ENCODE measurements around the gene MUC5B. TPM values are rescaled to one million over a fixed set of nuclear protein-coding genes. Genes with fewer than 3 reads are reported as not detected.
"Not testable (repeated sequence)": the region's sequence is repeated elsewhere in the genome, so short reads cannot be mapped to it uniquely, and the experiment has no call there.

MUC5B gene
- polyA plus RNA-seq, 1 donor, result not detected

DNA sequence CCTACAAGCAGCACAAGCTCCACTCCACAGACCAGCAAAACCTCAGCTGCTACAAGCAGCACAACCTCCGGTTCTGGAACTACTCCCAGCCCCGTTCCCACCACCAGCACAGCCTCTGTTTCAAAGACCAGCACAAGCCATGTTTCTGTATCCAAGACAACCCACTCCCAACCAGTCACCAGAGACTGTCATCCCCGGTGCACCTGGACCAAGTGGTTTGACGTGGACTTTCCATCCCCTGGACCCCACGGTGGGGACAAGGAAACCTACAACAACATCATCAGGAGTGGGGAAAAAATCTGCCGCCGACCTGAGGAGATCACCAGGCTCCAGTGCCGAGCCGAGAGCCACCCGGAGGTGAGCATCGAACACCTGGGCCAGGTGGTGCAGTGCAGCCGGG lies 33.0 kb upstream of the MUC5B start:
- not testable (repeated sequence) for DNase-seq (ENCODE audit: low read depth)

DNA sequence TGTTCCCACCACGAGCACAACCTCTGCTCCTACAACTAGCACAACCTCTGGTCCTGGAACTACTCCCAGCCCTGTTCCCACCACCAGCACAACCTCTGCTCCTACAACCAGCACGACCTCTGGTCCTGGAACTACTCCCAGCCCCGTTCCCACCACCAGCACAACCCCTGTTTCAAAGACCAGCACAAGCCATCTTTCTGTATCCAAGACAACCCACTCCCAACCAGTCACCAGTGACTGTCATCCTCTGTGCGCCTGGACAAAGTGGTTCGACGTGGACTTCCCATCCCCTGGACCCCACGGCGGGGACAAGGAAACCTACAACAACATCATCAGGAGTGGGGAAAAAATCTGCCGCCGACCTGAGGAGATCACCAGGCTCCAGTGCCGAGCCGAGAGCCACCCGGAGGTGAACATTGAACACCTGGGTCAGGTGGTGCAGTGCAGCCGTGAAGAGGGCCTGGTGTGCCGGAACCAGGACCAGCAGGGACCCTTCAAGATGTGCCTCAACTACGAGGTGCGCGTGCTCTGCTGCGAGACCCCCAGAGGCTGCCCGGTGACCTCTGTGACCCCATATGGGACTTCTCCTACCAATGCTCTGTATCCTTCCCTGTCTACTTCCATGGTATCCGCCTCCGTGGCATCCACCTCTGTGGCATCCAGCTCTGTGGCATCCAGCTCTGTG lies 30.9 kb upstream of the MUC5B start:
- not testable (repeated sequence) for DNase-seq (ENCODE audit: low read depth)

DNA sequence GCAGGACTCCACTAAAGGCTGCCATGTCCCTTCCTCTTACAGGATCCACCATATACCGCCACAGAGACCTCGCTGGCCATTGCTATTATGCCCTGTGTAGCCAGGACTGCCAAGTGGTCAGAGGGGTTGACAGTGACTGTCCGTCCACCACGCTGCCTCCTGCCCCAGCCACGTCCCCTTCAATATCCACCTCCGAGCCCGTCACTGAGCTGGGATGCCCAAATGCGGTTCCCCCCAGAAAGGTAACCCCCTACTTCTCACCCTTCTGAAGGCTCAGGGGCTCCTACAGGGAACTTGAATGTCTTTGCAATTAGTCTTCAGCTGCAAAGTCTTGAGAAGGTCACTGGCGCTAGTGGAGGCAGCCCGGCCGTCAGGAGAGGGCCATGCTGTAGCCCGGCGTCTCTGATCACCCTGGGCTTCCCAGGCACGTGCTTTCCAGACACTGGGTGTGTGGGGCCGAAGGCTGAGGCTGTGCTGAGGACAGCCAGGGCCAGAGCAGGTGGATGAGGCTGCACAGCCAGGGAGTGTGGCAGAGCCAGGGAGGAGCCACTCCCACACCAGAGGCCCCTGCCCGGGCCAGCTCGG lies 30.0 kb upstream of the MUC5B start:
- DNase-seq (ENCODE audit: low read depth), result no peak

DNA sequence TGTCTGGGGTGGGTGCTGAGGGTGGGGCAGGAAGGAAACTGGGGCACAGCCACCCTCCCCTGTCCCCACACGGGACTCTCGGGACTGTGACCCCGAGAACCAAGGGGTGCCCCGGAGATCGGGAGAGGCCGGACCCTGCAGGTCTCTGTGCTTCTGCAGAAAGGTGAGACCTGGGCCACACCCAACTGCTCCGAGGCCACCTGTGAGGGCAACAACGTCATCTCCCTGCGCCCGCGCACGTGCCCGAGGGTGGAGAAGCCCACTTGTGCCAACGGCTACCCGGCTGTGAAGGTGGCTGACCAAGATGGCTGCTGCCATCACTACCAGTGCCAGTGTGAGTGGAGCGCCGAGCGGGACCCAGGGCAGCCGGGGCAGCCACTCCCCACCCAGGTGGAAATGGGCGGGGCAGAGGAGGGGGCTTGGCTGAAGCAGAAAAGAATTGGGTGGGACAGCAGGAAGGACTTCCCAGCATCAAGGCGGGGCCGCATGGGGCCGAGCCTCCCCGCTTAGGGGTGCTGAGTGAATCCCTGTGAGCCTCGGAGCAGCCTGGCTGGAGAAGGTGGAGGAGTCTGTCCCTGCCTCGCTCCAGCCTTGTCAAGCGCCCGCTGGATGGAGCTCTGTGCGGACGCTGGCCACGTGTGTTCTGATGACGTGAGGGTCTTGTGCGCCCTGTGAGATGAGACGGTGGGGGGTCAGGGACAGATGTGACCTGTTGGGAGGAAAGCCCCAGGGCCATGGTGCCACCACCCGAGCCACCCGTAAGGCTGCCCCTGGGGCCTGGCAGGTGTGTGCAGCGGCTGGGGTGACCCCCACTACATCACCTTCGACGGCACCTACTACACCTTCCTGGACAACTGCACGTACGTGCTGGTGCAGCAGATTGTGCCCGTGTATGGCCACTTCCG lies 29.3 kb upstream of the MUC5B start:
- no peak for DNase-seq (ENCODE audit: low read depth)

DNA sequence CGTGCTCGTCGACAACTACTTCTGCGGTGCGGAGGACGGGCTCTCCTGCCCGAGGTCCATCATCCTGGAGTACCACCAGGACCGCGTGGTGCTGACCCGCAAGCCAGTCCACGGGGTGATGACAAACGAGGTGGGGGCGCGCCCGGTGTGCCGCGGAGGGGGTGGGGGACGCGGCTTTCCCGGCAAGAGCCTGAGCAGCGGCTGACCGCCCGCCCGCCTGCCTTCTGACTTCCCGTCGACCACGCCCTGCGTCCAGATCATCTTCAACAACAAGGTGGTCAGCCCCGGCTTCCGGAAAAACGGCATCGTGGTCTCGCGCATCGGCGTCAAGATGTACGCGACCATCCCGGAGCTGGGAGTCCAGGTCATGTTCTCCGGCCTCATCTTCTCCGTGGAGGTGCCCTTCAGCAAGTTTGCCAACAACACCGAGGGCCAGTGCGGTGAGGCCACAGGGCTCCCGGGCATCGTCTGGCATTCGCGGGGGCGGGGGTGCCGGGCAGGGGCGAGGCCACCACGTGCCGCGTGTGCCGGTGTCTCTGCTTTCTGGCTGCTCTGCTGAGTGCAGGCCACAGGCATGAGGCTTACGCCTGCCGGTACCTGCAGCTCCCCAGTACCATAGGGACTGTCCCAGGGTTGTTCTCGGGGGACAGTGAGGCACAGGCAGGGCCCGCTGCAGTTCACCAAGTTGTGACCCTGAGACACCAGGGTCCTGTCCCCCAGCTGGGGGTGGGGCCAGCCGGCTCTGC lies 28.5 kb upstream of the MUC5B start:
- no peak for DNase-seq (ENCODE audit: low read depth)

DNA sequence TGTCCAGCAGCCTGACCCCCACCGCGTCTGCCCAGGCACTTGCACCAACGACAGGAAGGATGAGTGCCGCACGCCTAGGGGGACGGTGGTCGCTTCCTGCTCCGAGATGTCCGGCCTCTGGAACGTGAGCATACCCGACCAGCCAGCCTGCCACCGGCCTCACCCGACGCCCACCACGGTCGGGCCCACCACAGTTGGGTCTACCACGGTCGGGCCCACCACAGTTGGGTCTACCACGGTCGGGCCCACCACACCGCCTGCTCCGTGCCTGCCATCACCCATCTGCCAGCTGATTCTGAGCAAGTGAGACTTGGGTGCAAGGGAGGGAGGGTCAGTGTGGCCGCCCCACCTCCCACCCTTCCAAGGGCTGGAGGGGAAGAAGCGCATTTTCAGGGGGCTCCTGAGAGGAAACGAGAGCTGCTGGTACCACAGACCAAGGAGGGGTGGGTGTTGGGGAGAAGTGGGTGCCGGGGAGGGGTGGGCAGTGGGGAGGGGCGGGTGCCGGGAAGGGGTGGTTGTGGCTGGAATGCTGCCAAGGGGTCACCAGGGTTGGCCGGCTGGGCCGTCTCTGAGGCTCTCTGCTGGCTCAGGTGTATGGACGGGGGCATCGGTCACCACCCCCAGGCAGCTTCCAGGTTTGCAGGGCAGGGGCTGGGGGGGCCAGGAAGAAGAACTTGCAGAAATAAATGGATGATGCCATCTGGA lies 27.7 kb upstream of the MUC5B start:
- no peak for DNase-seq (ENCODE audit: low read depth)

DNA sequence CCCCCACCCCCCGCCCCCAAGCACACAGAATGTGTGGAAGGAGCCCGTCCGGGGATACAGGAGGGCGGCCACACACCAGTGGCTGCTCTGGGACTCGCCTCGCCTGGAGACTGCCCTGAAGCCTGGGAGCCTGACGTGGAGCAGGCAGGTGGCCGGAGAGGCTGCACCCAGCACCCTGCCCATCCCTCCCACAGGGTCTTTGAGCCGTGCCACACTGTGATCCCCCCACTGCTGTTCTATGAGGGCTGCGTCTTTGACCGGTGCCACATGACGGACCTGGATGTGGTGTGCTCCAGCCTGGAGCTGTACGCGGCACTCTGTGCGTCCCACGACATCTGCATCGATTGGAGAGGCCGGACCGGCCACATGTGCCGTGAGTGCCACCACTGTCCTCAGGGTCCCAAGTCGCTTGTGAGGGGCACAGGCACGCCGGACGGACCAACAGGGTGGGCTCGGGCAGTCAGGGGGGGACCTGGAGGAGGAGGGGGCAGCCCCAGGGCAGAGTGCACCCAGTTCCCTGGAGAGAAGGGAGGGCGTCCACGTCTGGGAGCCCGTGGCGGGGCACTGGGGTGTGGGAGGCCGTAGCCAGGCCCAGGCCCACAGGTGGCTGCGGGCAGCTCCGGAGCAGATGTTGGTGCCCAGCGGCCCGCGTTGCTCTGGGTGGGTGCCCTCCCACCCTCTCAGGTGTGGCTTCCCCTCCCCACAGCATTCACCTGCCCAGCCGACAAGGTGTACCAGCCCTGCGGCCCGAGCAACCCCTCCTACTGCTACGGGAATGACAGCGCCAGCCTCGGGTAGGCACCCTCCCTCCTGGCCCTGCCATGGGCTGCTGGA lies 27.0 kb upstream of the MUC5B start:
- DNase-seq (ENCODE audit: low read depth), result no peak

DNA sequence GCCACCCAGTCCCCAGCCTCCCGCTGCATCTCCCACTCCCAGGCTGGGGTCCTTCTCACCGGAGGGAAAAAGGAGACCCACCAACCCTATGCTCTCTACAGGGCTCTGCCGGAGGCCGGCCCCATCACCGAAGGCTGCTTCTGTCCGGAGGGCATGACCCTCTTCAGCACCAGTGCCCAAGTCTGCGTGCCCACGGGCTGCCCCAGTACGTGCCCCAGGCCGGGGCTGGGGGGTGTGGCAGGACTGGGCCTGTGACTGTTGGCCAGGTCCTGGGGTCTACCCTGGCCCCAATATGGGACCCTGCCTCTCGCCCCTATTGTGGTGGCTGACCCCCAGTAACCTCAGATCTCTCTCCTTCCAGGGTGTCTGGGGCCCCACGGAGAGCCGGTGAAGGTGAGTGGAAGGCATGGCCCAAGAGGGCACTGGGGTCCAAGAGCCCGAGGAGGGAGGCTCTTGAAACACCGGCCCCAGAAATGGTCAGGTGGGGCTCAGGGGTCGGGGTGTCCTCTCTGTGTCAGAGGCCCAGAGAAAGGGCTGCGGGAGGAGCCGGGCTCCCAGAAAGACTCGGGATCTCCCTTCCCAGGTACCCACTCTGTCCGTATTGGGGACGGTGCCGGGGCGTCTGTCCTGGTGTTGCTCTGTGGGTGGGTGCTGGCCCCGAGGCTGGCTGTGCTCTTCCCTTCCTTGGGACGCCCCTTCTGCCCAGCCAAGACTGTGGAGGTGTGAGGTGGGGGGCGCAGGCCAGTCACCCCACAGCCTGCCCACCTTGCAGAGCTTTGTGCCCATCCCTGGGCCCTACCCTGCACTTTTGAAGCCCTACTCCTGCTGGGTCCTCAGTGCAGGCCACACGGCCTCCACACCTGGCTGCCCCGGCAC lies 26.1 kb upstream of the MUC5B start:
- no peak for DNase-seq (ENCODE audit: low read depth)

DNA sequence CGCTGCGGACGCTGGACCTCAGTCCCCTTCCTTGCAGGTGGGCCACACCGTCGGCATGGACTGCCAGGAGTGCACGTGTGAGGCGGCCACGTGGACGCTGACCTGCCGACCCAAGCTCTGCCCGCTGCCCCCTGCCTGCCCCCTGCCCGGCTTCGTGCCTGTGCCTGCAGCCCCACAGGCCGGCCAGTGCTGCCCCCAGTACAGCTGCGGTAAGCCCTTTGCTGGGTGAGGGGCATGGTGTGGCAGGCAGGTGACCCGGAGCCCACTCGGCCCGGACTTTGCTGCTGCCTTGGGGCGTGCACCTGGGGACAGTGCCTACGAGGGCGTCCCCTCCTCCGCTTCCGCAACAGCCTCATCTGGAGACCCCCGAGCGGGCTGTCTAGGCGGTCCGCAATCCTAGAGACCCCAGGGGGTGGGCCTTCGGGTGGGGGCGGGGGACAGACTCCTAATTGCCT lies 25.4 kb upstream of the MUC5B start:
- DNase-seq (ENCODE audit: low read depth), result no peak

DNA sequence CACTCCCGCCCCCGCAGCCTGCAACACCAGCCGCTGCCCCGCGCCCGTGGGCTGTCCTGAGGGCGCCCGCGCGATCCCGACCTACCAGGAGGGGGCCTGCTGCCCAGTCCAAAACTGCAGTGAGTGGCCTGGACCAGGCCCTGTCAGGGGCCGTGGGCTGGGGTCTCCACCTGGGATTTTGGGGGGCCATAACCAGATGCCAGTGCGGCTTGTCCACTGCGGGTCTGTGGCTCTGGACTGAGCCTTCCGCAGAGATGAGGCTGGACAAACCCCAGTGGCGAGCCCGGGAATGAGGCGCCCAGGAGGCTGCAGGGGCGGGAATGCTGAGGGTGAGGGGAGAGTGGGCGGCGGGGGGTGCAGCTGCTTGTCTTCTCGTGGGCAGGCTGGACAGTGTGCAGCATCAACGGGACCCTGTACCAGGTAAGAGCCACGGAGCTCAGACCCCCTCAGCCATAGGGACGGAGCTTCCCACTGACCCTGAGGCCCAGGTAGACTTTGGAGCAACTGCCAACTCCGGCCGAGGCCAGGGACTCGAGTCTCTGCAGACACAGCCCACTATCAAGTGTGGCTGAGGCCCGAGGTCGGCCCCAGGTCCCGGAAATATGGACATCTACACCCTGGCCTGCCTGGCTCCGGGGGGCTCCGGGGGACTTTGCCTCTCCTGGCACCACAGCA lies 24.8 kb upstream of the MUC5B start:
- no peak for DNase-seq (ENCODE audit: low read depth)

DNA sequence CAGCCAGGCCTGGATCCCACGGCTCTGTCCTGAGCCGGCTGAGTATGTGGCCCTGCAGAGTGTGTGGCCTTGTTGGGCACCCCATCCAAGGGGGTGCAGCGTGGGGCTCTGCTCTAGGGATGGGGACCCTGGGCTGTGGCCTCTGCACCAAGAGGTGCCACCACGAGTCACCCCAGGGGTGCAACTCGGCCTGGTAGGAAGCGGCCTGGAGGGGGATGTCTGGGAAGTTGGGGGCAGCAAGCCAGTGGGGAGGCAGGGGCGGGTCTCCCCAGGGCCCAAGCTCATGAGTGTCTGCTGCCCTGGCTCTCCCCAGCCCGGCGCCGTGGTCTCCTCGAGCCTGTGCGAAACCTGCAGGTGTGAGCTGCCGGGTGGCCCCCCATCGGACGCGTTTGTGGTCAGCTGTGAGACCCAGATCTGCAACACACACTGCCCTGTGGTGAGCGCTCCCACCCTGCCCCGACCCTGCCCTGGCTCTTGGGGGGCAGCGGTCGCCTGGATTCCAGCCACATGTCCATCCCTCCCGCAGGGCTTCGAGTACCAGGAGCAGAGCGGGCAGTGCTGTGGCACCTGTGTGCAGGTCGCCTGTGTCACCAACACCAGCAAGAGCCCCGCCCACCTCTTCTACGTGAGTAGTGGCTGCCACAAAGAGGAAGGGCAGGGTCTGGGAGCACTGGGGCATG lies 24.2 kb upstream of the MUC5B start:
- no peak for DNase-seq (ENCODE audit: low read depth)

DNA sequence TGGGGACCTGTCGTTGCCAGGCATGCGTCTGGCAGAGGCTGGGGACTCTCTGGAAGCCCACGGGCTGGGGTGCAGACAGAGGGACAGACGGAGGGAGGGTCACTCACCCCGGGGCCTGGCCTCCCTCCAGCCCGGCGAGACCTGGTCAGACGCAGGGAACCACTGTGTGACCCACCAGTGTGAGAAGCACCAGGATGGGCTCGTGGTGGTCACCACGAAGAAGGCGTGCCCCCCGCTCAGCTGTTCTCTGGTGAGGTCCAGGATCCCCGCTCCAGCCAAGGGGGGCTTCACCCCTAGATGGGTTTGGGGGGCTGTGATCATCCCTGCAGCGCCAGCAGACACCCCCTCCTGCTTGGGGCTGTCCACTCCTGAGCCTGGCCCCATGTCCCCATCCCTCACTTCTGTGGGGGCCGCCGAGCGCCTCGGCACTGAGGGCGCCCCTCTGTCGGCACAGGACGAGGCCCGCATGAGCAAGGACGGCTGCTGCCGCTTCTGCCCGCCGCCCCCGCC lies 23.6 kb upstream of the MUC5B start:
- no peak for DNase-seq (ENCODE audit: low read depth)

DNA sequence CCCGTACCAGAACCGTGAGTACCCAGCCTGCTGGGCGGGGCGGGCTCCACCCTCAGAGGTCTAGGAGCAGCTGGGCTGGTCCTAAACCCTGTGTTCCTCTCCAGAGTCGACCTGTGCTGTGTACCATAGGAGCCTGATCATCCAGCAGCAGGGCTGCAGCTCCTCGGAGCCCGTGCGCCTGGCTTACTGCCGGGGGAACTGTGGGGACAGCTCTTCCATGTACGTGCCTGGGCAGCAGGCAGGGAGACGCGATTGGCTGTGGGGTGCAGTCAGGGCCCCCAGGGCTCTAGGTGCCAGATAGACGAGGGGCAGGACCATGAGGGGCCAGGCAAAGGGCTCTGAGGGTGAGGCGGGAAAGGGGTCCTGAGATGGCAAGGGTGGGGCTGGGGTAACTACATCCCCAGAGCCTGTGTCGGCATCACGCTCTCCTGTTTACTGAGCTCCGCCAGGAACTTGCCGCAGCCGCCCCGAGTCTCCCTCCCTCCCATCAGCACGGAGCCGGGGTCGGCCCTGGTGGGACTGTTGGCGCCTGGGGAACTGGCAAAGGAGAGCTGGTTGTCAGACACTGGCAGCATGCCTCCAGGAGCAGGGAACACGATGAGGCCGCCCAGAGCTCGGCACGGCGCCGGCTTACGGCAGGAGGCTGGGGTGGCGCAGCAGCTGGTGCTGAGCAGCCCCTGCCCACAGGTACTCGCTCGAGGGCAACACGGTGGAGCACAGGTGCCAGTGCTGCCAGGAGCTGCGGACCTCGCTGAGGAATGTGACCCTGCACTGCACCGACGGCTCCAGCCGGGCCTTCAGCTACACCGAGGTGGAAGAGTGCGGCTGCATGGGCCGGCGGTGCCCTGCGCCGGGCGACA lies 22.9 kb upstream of the MUC5B start:
- no peak for DNase-seq (ENCODE audit: low read depth)

DNA sequence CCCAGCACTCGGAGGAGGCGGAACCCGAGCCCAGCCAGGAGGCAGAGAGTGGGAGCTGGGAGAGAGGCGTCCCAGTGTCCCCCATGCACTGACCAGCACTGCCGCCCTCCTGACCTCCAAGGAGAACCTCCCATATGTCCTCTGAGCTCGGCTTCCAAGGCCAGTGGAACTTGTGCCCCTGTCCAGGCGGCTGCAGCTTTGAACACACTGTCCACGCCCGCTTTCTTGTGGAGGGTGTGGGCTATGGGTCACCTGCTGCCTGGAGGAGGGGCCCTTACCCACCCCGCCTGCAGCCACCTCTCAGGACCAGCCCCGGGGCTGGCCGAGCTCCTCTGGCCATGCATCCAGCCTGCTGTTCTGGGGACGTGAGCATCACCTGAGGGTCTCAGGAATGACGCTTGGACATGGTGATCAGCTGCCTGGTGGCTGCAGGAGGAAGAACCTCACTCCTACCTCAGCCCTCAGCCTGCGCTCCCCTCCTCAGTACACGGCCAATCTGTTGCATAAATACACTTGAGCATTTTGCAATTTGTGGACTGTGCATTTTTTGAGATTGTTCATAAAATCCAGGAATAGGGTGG lies 22.2 kb upstream of the MUC5B start:
- no peak for DNase-seq (ENCODE audit: low read depth)

DNA sequence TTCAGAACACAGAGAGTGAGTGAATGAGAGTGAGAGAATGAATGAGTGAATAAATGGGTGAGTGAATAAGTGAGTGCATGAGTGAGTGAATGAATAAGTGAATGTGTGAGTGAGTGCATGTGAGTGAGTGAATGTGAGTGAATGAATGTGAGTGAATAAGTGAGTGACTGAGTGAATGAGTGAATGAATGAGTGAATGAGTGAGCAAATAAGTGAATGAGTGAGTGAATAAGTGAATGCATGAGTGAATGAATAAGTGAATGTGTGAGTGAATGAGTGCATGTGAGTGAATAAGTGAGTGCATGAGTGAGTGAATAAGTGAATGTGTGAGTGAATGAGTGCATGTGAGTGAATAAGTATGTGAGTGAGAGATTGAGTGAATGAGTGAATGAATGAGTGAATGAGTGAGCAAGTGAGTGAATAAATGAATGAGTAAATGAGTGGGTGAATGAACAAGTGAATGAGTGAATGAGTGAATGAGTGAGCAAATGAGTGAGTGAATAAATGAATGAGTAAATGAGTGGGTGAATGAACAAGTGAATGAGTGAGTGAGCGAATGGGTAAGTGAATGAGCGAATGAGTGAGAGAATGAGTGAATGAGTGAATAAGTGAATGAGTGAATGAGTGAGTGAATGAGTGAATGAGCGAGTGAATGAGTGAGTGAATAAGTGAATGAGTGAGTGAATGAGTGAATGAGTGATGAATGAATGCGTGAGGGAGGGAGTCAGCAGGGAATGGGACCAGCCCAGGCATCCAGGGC lies 21.3 kb upstream of the MUC5B start:
- DNase-seq (ENCODE audit: low read depth), result no peak

All from forelimb muscle (tissue), 1 donor.